ENCODE data around the gene SORT1. TPM values are rescaled to one million over a fixed set of nuclear protein-coding genes. Genes with fewer than 3 reads are reported as not detected.
"Not testable (repeated sequence)": the region's sequence is repeated elsewhere in the genome, so short reads cannot be mapped to it uniquely, and the experiment has no call there.

Gene SORT1
- total RNA-seq, 1 experiment from 2014 or later = 7.7 TPM

- no peak for DNase-seq (ENCODE audit: low read depth)
Observed at GRCh38 chr1:109383087-109383779, 14.5 kb downstream of the SORT1 start.

GRCh38 chr1:109381573-109381972, 16.1 kb downstream of the SORT1 start:
- no peak for DNase-seq (ENCODE audit: low read depth)

GRCh38 chr1:109379907-109380306, 17.8 kb downstream of the SORT1 start:
- no peak for DNase-seq (ENCODE audit: low read depth)

- no peak for DNase-seq (ENCODE audit: low read depth)
Observed at GRCh38 chr1:109379422-109379821, 18.3 kb downstream of the SORT1 start.

- DNase-seq (ENCODE audit: low read depth) = no peak
Observed at GRCh38 chr1:109377698-109378097, 20.0 kb downstream of the SORT1 start.

- DNase-seq (ENCODE audit: low read depth) = not testable (repeated sequence)
Observed at GRCh38 chr1:109373696-109374095, 24.0 kb downstream of the SORT1 start.

GRCh38 chr1:109373126-109373525, 24.6 kb downstream of the SORT1 start:
- DNase-seq (ENCODE audit: low read depth) = no peak

GRCh38 chr1:109372281-109372680, 25.4 kb downstream of the SORT1 start:
- no peak for DNase-seq (ENCODE audit: low read depth)

GRCh38 chr1:109371341-109371739, 26.4 kb downstream of the SORT1 start:
- peak; percentile 64 for DNase-seq (ENCODE audit: low read depth)

- DNase-seq (ENCODE audit: low read depth) = peak; percentile 90
Observed at GRCh38 chr1:109370712-109371340, 26.9 kb downstream of the SORT1 start.

GRCh38 chr1:109369167-109369746, 28.5 kb downstream of the SORT1 start:
- DNase-seq (ENCODE audit: low read depth) = no peak

- DNase-seq (ENCODE audit: low read depth) = no peak
Observed at GRCh38 chr1:109368464-109368863, 29.3 kb downstream of the SORT1 start.

GRCh38 chr1:109367626-109368025, 30.1 kb downstream of the SORT1 start:
- DNase-seq (ENCODE audit: low read depth) = no peak

GRCh38 chr1:109365642-109366204, 32.0 kb downstream of the SORT1 start:
- no peak for DNase-seq (ENCODE audit: low read depth)

- peak; percentile 10 for DNase-seq (ENCODE audit: low read depth)
Observed at GRCh38 chr1:109361649-109362048, 36.1 kb downstream of the SORT1 start.

GRCh38 chr1:109361069-109361468, 36.6 kb downstream of the SORT1 start:
- no peak for DNase-seq (ENCODE audit: low read depth)

- no peak for DNase-seq (ENCODE audit: low read depth)
Observed at GRCh38 chr1:109357616-109358015, 40.1 kb downstream of the SORT1 start.

- DNase-seq (ENCODE audit: low read depth) = no peak
Observed at GRCh38 chr1:109356915-109357314, 40.8 kb downstream of the SORT1 start.

- no peak for DNase-seq (ENCODE audit: low read depth)
Observed at GRCh38 chr1:109356505-109356904, 41.2 kb downstream of the SORT1 start.

- DNase-seq (ENCODE audit: low read depth) = no peak
Observed at GRCh38 chr1:109354929-109355328, 42.8 kb downstream of the SORT1 start.

- no peak for DNase-seq (ENCODE audit: low read depth)
Observed at GRCh38 chr1:109351457-109351856, 46.3 kb downstream of the SORT1 start.

GRCh38 chr1:109350655-109351054, 47.1 kb downstream of the SORT1 start:
- no peak for DNase-seq (ENCODE audit: low read depth)
